Measurements from ENCODE around the gene DDR2.
"Not testable (repeated sequence)": the region's sequence is repeated elsewhere in the genome, so short reads cannot be mapped to it uniquely, and the experiment has no call there.

DDR2 gene

DNA sequence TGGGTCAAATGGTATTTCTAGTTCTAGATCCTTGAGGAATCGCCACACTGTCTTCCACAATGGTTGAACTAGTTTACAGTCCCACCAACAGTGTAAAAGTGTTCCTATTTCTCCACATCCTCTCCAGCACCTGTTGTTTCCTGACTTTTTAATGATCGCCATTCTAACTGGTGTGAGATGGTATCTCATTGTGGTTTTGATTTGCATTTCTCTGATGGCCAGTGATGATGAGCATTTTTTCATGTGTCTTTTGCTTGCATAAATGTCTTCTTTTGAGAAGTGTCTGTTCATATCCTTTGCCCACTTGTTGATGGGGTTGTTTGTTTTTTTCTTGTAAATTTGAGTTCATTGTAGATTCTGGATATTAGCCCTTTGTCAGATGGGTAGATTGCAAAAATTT, 175.2 kb downstream of the DDR2 start:
- H3K4me1 ChIP-seq (ENCODE audit: control extremely low read depth in 1 of 4, control insufficient read depth in 4 of 4, insufficient read depth in 4 of 4, low read length in 3 of 4); DNase-seq; H3K9me3 ChIP-seq (ENCODE audit: control extremely low read depth in 1 of 5, control insufficient read depth in 4 of 5, insufficient read depth in 2 of 5, low read depth in 1 of 5, low read length in 4 of 5); POLR2A ChIA-PET; H3K27ac ChIP-seq (ENCODE audit: insufficient read depth in 1 of 2, low read depth in 1 of 2, low read length in 2 of 2, poor library complexity in 1 of 2, severe bottlenecking in 2 of 2); CTCF ChIA-PET; H3K27me3 ChIP-seq (replicated peaks in 2 of 5; ENCODE audit: control insufficient read depth in 4 of 5, insufficient read depth in 5 of 5, low read length in 4 of 5); H3K4me3 ChIP-seq (ENCODE audit: control insufficient read depth in 1 of 7, extremely low read depth in 1 of 7, insufficient read depth in 4 of 7, low read depth in 2 of 7, low read length in 6 of 7): not testable (repeated sequence)
- WGBS (ENCODE audit: insufficient coverage), result no CpG with 5 or more reads among the region's 2 CpGs
- H3K36me3 ChIP-seq (ENCODE audit: control insufficient read depth in 4 of 4, insufficient read depth in 4 of 4, low read length in 3 of 4), result peaks cover 4 to 25% (median 5%) of the 10 kb centered on the region in 4 experiments

DNA sequence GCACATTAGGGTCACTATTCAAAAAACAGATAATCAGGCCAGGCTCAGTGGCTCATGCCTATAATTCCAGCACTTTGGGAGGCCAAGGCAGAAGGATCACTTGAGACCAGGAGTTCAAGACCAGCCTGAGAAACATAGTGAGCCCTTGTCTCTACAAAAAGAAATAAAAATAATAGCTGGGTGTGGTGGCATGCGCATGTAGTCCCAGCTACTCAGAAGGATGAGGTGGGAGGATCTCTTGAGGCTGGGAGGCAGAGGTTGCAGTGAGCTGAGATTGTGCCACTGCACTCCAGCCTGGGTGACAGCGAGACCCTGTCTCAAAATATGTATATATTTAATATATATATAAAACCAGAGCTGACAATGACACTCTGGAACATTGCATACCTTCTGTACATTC, 180.1 kb downstream of the DDR2 start:
- no CpG with 5 or more reads among the region's 2 CpGs for WGBS (ENCODE audit: insufficient coverage)

DNA sequence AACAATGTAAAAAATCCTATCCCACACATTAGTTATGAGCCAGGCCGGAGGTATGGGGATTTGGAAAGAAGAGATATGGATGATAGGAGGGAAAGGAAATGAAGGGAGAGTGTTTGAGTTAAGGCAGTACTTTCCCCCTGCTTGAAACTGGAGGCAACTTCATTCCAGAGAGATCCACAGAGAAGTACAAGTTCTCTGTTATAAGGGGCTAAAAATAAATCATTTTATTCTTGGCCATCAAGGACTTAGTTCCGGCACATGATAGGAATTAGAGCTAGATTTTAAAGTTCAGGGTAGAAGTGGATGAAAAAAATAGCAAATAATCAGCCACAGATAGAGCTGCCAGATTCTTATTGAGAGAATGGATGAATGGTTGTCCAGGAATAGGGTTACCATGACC, 185.9 kb downstream of the DDR2 start:
- CTCF ChIA-PET; POLR2A ChIA-PET; H3K4me3 ChIP-seq (ENCODE audit: control insufficient read depth in 1 of 7, extremely low read depth in 1 of 7, insufficient read depth in 4 of 7, low read depth in 2 of 7, low read length in 6 of 7); H3K9me3 ChIP-seq (ENCODE audit: control extremely low read depth in 1 of 5, control insufficient read depth in 4 of 5, insufficient read depth in 2 of 5, low read depth in 1 of 5, low read length in 4 of 5); H3K4me1 ChIP-seq (ENCODE audit: control extremely low read depth in 1 of 4, control insufficient read depth in 4 of 4, insufficient read depth in 4 of 4, low read length in 3 of 4); H3K36me3 ChIP-seq (ENCODE audit: control insufficient read depth in 4 of 4, insufficient read depth in 4 of 4, low read length in 3 of 4); H3K27ac ChIP-seq (ENCODE audit: insufficient read depth in 1 of 2, low read depth in 1 of 2, low read length in 2 of 2, poor library complexity in 1 of 2, severe bottlenecking in 2 of 2); DNase-seq: not testable (repeated sequence)
- WGBS (ENCODE audit: insufficient coverage), result no CpG with 5 or more reads among the region's 2 CpGs
- H3K27me3 ChIP-seq (replicated peaks in 2 of 5; ENCODE audit: control insufficient read depth in 4 of 5, insufficient read depth in 5 of 5, low read length in 4 of 5), result peaks cover 4 to 24% (median 12%) of the 10 kb centered on the region in 5 experiments

More for the DNA sequence above, 180.1 kb downstream of the DDR2 start:
- DNase-seq; H3K27ac ChIP-seq (ENCODE audit: insufficient read depth in 1 of 2, low read depth in 1 of 2, low read length in 2 of 2, poor library complexity in 1 of 2, severe bottlenecking in 2 of 2); H3K36me3 ChIP-seq (ENCODE audit: control insufficient read depth in 4 of 4, insufficient read depth in 4 of 4, low read length in 3 of 4); CTCF ChIA-PET; H3K4me3 ChIP-seq (ENCODE audit: control insufficient read depth in 1 of 7, extremely low read depth in 1 of 7, insufficient read depth in 4 of 7, low read depth in 2 of 7, low read length in 6 of 7); H3K9me3 ChIP-seq (ENCODE audit: control extremely low read depth in 1 of 5, control insufficient read depth in 4 of 5, insufficient read depth in 2 of 5, low read depth in 1 of 5, low read length in 4 of 5); H3K4me1 ChIP-seq (ENCODE audit: control extremely low read depth in 1 of 4, control insufficient read depth in 4 of 4, insufficient read depth in 4 of 4, low read length in 3 of 4); H3K27me3 ChIP-seq (replicated peaks in 2 of 5; ENCODE audit: control insufficient read depth in 4 of 5, insufficient read depth in 5 of 5, low read length in 4 of 5); POLR2A ChIA-PET: not testable (repeated sequence)

DNA sequence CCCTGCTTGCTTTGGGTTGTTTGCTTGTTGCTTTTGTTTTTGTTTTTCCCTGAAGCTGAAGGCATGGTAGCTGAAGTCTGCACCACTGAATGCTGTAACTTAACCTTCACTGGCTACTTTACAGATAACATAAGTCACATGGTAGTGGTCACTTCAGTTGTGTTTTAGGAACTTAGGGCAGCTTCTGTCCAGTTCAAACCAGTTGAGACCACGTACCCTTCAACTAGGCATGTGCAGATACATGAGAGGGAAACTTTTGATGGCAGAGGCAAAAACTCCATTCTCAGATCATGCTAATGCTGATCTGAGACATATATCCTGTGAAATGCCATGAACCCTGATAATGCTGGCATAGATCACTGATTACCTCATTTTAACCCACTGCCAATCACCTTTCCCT, 186.4 kb downstream of the DDR2 start:
- DNase-seq; POLR2A ChIA-PET; H3K36me3 ChIP-seq (ENCODE audit: control insufficient read depth in 4 of 4, insufficient read depth in 4 of 4, low read length in 3 of 4); H3K4me3 ChIP-seq (ENCODE audit: control insufficient read depth in 1 of 7, extremely low read depth in 1 of 7, insufficient read depth in 4 of 7, low read depth in 2 of 7, low read length in 6 of 7); H3K9me3 ChIP-seq (ENCODE audit: control extremely low read depth in 1 of 5, control insufficient read depth in 4 of 5, insufficient read depth in 2 of 5, low read depth in 1 of 5, low read length in 4 of 5); CTCF ChIA-PET; H3K4me1 ChIP-seq (ENCODE audit: control extremely low read depth in 1 of 4, control insufficient read depth in 4 of 4, insufficient read depth in 4 of 4, low read length in 3 of 4); H3K27ac ChIP-seq (ENCODE audit: insufficient read depth in 1 of 2, low read depth in 1 of 2, low read length in 2 of 2, poor library complexity in 1 of 2, severe bottlenecking in 2 of 2): not testable (repeated sequence)
- H3K27me3 ChIP-seq (replicated peaks in 2 of 5; ENCODE audit: control insufficient read depth in 4 of 5, insufficient read depth in 5 of 5, low read length in 4 of 5), result peaks cover 5 to 29% (median 13%) of the 10 kb centered on the region in 5 experiments
- 100% methylated on average over 1 of the region's 1 CpG for WGBS (ENCODE audit: insufficient coverage)

DNA sequence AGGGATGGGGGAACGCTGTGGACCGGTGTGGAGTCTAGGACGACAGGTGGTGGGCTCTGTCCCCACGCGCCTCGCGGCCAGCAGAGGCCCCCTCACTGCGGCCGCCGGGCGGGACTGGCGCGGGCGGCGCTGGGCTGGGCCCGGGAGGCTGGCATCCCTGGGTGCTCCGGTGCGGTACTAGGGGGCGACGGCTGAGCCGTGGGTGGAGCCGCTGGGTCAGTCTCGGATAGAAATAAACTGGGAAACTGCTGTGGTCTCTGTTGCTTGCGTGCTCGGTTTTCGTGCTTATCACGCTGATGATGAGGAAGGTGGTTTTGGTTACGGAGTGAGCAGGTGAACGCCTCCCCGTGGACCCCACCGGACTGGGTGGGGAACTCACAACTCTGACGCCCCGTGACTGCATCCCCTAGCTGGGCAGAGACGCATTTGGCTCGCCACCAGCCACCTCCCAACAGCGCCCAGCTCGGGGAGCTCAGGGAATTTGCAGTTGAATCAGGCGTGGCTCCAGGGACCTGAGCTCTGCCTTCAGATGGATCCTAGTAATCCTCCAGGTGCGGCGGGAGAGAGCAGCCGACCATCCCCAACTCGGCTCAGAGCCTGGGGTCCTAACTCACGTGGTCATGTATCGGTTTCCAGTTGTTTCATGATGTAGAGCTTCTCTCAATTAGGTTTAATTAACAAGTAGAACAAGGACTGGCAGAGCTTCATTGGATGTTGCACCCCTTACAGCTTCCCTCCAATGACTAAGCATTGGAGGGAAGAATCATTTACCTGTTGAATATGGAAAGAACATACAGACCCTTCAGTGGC, 190.3 kb downstream of the DDR2 start:
- WGBS (ENCODE audit: insufficient coverage), result 6% methylated on average over 31 of the region's 44 CpGs
- Histone ChIP-seq H3K27me3 (replicated peaks in 2 of 5; ENCODE audit: control insufficient read depth in 4 of 5, insufficient read depth in 5 of 5, low read length in 4 of 5) (peaks cover 7 to 42% (median 18%) of the 10 kb centered on the region in 5 experiments), H3K27ac (ENCODE audit: insufficient read depth in 1 of 2, low read depth in 1 of 2, low read length in 2 of 2, poor library complexity in 1 of 2, severe bottlenecking in 2 of 2) (no peak overlapping the region), H3K9me3 (ENCODE audit: control extremely low read depth in 1 of 5, control insufficient read depth in 4 of 5, insufficient read depth in 2 of 5, low read depth in 1 of 5, low read length in 4 of 5) (no peaks in the 10 kb centered on the region), H3K4me1 (ENCODE audit: control extremely low read depth in 1 of 4, control insufficient read depth in 4 of 4, insufficient read depth in 4 of 4, low read length in 3 of 4) (peaks cover 0 to 10% (median 8%) of the 10 kb centered on the region in 4 experiments), H3K36me3 (ENCODE audit: control insufficient read depth in 4 of 4, insufficient read depth in 4 of 4, low read length in 3 of 4) (no peaks in the 10 kb centered on the region), H3K4me3 (ENCODE audit: control insufficient read depth in 1 of 7, extremely low read depth in 1 of 7, insufficient read depth in 4 of 7, low read depth in 2 of 7, low read length in 6 of 7) (peak overlapping the region in 6 of 7 experiments; percentile 15 to 66 (median 46))
- CTCF ChIA-PET, result interaction anchor here (0.7 to 1.0 kb wide), 2 partner anchors 26 to 37 kb away, joined by 3 to 4 read pairs; no protein-coding TSS in a partner anchor
- DNase-seq, result peak in 2 of 3 donors; percentile 13 to 29
- POLR2A ChIA-PET, result no interaction called here

DNA sequence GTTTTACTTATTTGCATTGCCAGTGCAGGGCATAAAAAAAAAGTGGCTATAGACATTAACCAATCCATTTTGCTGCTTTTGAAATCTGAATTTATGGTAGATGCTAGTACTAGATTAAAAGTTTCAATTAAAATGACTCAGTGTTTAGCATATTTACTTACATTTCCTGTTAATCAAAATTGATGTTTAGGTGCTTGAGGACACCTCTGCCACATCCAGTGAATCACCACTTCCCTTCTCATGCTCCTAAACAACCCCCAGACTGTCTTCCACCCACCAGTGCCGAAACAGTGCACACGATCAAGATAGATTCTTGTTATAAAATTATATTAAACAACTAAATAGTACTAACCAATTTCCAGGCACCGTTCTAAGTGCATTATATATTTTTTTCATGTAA, 191.0 kb downstream of the DDR2 start:
- H3K27ac ChIP-seq (ENCODE audit: insufficient read depth in 1 of 2, low read depth in 1 of 2, low read length in 2 of 2, poor library complexity in 1 of 2, severe bottlenecking in 2 of 2), result no peak overlapping the region
- ChIA-PET POLR2A (interaction anchor here (0.6 kb wide), 1 partner anchor 398 kb away, joined by 3 read pairs; no protein-coding TSS in a partner anchor), CTCF (interaction anchor here (0.7 to 1.0 kb wide), 2 partner anchors 25 to 36 kb away, joined by 3 to 4 read pairs; no protein-coding TSS in a partner anchor)
- H3K4me1 ChIP-seq (ENCODE audit: control extremely low read depth in 1 of 4, control insufficient read depth in 4 of 4, insufficient read depth in 4 of 4, low read length in 3 of 4), result peaks cover 0 to 10% (median 8%) of the 10 kb centered on the region in 4 experiments
- WGBS (ENCODE audit: insufficient coverage), result no CpG with 5 or more reads among the region's 3 CpGs
- H3K4me3 ChIP-seq (ENCODE audit: control insufficient read depth in 1 of 7, extremely low read depth in 1 of 7, insufficient read depth in 4 of 7, low read depth in 2 of 7, low read length in 6 of 7), result no peak overlapping the region
- no peaks in the 10 kb centered on the region for H3K36me3 ChIP-seq (ENCODE audit: control insufficient read depth in 4 of 4, insufficient read depth in 4 of 4, low read length in 3 of 4)
- peaks cover 7 to 42% (median 18%) of the 10 kb centered on the region in 5 experiments for H3K27me3 ChIP-seq (replicated peaks in 2 of 5; ENCODE audit: control insufficient read depth in 4 of 5, insufficient read depth in 5 of 5, low read length in 4 of 5)
- H3K9me3 ChIP-seq (ENCODE audit: control extremely low read depth in 1 of 5, control insufficient read depth in 4 of 5, insufficient read depth in 2 of 5, low read depth in 1 of 5, low read length in 4 of 5), result no peaks in the 10 kb centered on the region
- peak in 1 of 3 donors; percentile 30 for DNase-seq

DNA sequence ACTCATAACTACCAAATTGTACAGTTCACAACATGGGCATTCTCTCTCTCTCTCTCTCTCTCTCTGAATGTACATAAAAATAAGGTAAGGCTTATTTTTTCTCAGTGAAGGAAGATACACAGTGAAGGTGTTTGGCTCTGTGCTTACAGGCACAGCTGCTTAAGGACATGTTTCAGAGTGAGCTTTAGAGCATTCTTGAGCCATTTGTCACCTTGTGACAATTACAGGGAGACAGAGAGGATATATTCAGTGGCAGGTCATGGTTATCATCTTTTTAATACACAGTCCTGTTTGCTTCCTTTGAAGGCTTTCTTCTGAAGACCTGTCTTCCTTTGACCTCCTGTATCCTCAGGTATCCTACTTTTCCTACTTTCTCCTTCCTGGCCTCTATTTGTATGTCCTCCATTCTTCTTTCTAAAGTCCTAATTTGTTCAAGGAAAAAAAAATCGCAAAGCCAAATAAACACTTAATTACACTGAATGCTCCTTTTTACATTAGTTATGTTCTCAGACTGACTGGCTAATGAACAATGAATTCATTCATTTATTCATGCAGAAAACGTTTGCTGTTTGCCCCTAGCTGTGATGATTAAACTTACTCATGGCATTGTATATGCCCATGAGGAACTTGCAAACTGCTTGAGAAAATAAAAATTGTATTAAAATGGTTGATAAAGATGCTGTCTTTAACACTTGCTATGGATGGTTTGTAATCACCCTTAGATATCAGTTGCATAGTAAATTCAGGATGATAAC, 191.7 kb downstream of the DDR2 start:
- Histone ChIP-seq H3K36me3 (ENCODE audit: control insufficient read depth in 4 of 4, insufficient read depth in 4 of 4, low read length in 3 of 4) (no peaks in the 10 kb centered on the region), H3K27me3 (replicated peaks in 2 of 5; ENCODE audit: control insufficient read depth in 4 of 5, insufficient read depth in 5 of 5, low read length in 4 of 5) (peaks cover 7 to 42% (median 18%) of the 10 kb centered on the region in 5 experiments), H3K4me3 (ENCODE audit: control insufficient read depth in 1 of 7, extremely low read depth in 1 of 7, insufficient read depth in 4 of 7, low read depth in 2 of 7, low read length in 6 of 7) (no peak overlapping the region), H3K4me1 (ENCODE audit: control extremely low read depth in 1 of 4, control insufficient read depth in 4 of 4, insufficient read depth in 4 of 4, low read length in 3 of 4) (peaks cover 0 to 10% (median 8%) of the 10 kb centered on the region in 4 experiments), H3K27ac (ENCODE audit: insufficient read depth in 1 of 2, low read depth in 1 of 2, low read length in 2 of 2, poor library complexity in 1 of 2, severe bottlenecking in 2 of 2) (no peak overlapping the region), H3K9me3 (ENCODE audit: control extremely low read depth in 1 of 5, control insufficient read depth in 4 of 5, insufficient read depth in 2 of 5, low read depth in 1 of 5, low read length in 4 of 5) (no peaks in the 10 kb centered on the region)
- no peak for DNase-seq
- ChIA-PET POLR2A (interaction anchor here (0.6 kb wide), 1 partner anchor 398 kb away, joined by 3 read pairs; no protein-coding TSS in a partner anchor), CTCF (no interaction called here)
- 90% methylated on average over 2 of the region's 2 CpGs for WGBS (ENCODE audit: insufficient coverage)

Measured in common myeloid progenitor, CD34-positive (primary cell).